HepG2 (cell line): ENCODE results near the gene PRRC2A. TPM values are rescaled to one million over a fixed set of nuclear protein-coding genes. Genes with fewer than 3 reads are reported as not detected.

ENCODE experiments used
- CEBPB ChIP-seq: IDR thresholded peaks from 2 replicates; pipeline ENCODE4 v1.6.1; 2011; ENCODE audit warnings: low read depth, low read length, improper control_type of control experiment, borderline replicate concordance
- ELF4 ChIP-seq: sonication (generic); formaldehyde crosslinking; IDR thresholded peaks from 2 replicates; pipeline ENCODE4 v1.5.0; 2020; ENCODE audit warnings: missing genetic modification reagents, mild to moderate bottlenecking, moderate library complexity, borderline replicate concordance
- GZF1 ChIP-seq: sonication (generic); formaldehyde crosslinking; IDR thresholded peaks from 2 replicates; pipeline ENCODE4 v1.5.1; 2020; ENCODE audit warnings: mild to moderate bottlenecking, missing genetic modification reagents
- NFAT5 ChIP-seq: sonication (generic); formaldehyde crosslinking; IDR thresholded peaks from 2 replicates; pipeline ENCODE4 v1.4.0; 2020; ENCODE audit warnings: missing genetic modification reagents
- ZBTB8A ChIP-seq: sonication (generic); formaldehyde crosslinking; IDR thresholded peaks from 2 replicates; pipeline ENCODE4 v1.4.0; 2020; ENCODE audit warnings: mild to moderate bottlenecking, low read depth, missing genetic modification reagents, borderline replicate concordance
- ZNF34 ChIP-seq: sonication (generic); formaldehyde crosslinking; IDR thresholded peaks from 2 replicates; pipeline ENCODE4 v1.4.0; 2020; ENCODE audit warnings: mild to moderate bottlenecking, missing genetic modification reagents, borderline replicate concordance
- ZNF343 ChIP-seq: sonication (generic); formaldehyde crosslinking; IDR thresholded peaks from 2 replicates; pipeline ENCODE4 v1.4.0; 2020; ENCODE audit warnings: mild to moderate bottlenecking, missing genetic modification reagents
- ZNF552 ChIP-seq: sonication (generic); formaldehyde crosslinking; IDR thresholded peaks from 2 replicates; pipeline ENCODE4 v1.9.0; 2022; ENCODE audit warnings: missing genetic modification reagents, mild to moderate bottlenecking, borderline replicate concordance
- ZNF737 ChIP-seq: sonication (generic); formaldehyde crosslinking; IDR thresholded peaks from 2 replicates; pipeline ENCODE4 v1.5.0; 2020; ENCODE audit warnings: missing genetic modification reagents, mild to moderate bottlenecking, borderline replicate concordance
- polyA plus RNA-seq, 8 experiments: library from polyadenylated mRNA; depleted of rRNA in 3 of 8; stranded (reverse) in 7 of 8; unstranded in 1 of 8; fragments of >200 nt; fragmentation: Illumina TruSeq in 4 of 8; extraction: Trizol in 4 of 8; gene quantifications; 2 replicates each; pipeline versions ENCODE4 v1.2.1 to v1.2.3, GENCODE V29; 2011 to 2016; ENCODE audit warnings: low read depth in 4 of 8, missing spikeins in 1 of 8, mixed read lengths in 1 of 8; ENCODE audit not compliant: insufficient read depth in 1 of 8
- total RNA-seq, 5 experiments: library from RNA; depleted of rRNA; stranded (reverse); fragments of >200 nt; fragmentation: Illumina TruSeq; extraction: Trizol; gene quantifications; 2 replicates each; pipeline ENCODE4 v1.2.3, GENCODE V29; 2016; ENCODE audit warnings: low read depth in 1 of 5
- TF ChIP-seq, protein P1 (sequence below): sonication (generic); formaldehyde crosslinking; IDR thresholded peaks from 2 replicates; pipeline ENCODE4 v1.5.1; 2020; ENCODE audit warnings: mild to moderate bottlenecking, missing genetic modification reagents, borderline replicate concordance
- TF ChIP-seq, protein P2 (sequence below), 2 experiments: sonication (generic) in 1 of 2; formaldehyde crosslinking in 1 of 2; IDR thresholded peaks; 2 replicates each; pipeline versions ENCODE4 v1.4.0 to v1.6.1; 2016 to 2020; ENCODE audit warnings: borderline replicate concordance in 1 of 2, low read depth in 1 of 2, mild to moderate bottlenecking in 1 of 2, missing genetic modification reagents in 1 of 2

PRRC2A gene
- total and polyA plus RNA-seq, 2 of the 13 experiments (the other 11 are each of a cell fraction or from before 2014, with no cell fraction given), result 38.9 to 47.4 TPM

- TF ChIP-seq, protein P1, sequence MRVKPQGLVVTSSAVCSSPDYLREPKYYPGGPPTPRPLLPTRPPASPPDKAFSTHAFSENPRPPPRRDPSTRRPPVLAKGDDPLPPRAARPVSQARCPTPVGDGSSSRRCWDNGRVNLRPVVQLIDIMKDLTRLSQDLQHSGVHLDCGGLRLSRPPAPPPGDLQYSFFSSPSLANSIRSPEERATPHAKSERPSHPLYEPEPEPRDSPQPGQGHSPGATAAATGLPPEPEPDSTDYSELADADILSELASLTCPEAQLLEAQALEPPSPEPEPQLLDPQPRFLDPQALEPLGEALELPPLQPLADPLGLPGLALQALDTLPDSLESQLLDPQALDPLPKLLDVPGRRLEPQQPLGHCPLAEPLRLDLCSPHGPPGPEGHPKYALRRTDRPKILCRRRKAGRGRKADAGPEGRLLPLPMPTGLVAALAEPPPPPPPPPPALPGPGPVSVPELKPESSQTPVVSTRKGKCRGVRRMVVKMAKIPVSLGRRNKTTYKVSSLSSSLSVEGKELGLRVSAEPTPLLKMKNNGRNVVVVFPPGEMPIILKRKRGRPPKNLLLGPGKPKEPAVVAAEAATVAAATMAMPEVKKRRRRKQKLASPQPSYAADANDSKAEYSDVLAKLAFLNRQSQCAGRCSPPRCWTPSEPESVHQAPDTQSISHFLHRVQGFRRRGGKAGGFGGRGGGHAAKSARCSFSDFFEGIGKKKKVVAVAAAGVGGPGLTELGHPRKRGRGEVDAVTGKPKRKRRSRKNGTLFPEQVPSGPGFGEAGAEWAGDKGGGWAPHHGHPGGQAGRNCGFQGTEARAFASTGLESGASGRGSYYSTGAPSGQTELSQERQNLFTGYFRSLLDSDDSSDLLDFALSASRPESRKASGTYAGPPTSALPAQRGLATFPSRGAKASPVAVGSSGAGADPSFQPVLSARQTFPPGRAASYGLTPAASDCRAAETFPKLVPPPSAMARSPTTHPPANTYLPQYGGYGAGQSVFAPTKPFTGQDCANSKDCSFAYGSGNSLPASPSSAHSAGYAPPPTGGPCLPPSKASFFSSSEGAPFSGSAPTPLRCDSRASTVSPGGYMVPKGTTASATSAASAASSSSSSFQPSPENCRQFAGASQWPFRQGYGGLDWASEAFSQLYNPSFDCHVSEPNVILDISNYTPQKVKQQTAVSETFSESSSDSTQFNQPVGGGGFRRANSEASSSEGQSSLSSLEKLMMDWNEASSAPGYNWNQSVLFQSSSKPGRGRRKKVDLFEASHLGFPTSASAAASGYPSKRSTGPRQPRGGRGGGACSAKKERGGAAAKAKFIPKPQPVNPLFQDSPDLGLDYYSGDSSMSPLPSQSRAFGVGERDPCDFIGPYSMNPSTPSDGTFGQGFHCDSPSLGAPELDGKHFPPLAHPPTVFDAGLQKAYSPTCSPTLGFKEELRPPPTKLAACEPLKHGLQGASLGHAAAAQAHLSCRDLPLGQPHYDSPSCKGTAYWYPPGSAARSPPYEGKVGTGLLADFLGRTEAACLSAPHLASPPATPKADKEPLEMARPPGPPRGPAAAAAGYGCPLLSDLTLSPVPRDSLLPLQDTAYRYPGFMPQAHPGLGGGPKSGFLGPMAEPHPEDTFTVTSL, result no peak
- TF ChIP-seq ZNF737, result 0 out of 2 replicates have a peak, but pooled peaks have one; percentile 58
- TF ChIP-seq ZNF34 (CRISPR knock-in tag), result peak; percentile 57; the same call in 1 of the 2 replicates
- TF ChIP-seq NFAT5, result peak; percentile 19; the same call in 1 of the 2 replicates
- peak; percentile 27; the same call in 1 of the 2 replicates for TF ChIP-seq ZNF343 (CRISPR knock-in tag)
- TF ChIP-seq CEBPB, result no peak
- TF ChIP-seq ELF4, result 0 out of 2 replicates have a peak, but pooled peaks have one; percentile 51
- TF ChIP-seq ZBTB8A (CRISPR knock-in tag), result no peak
- TF ChIP-seq ZNF552 (CRISPR knock-in tag), result 0 out of 2 replicates have a peak, but pooled peaks have one; percentile 14
- TF ChIP-seq, protein P2, sequence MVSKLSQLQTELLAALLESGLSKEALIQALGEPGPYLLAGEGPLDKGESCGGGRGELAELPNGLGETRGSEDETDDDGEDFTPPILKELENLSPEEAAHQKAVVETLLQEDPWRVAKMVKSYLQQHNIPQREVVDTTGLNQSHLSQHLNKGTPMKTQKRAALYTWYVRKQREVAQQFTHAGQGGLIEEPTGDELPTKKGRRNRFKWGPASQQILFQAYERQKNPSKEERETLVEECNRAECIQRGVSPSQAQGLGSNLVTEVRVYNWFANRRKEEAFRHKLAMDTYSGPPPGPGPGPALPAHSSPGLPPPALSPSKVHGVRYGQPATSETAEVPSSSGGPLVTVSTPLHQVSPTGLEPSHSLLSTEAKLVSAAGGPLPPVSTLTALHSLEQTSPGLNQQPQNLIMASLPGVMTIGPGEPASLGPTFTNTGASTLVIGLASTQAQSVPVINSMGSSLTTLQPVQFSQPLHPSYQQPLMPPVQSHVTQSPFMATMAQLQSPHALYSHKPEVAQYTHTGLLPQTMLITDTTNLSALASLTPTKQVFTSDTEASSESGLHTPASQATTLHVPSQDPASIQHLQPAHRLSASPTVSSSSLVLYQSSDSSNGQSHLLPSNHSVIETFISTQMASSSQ (IDR thresholded peaks at IDR 0.05; ENCODE audit: low read depth), result no peak
- TF ChIP-seq, protein P2 (CRISPR knock-in tag; IDR thresholded peaks at IDR 0.05; ENCODE audit: borderline replicate concordance), result 0 out of 2 replicates have a peak, but pooled peaks have one; percentile 32
- 0 out of 2 replicates have a peak, but pooled peaks have one; percentile 2 for TF ChIP-seq GZF1
Observed at GRCh38 chr6:31659649-31660380, 39.3 kb downstream of the PRRC2A start (continued).
